Measurements from ENCODE around the gene BCR.

- TF ChIP-seq CTCF (IDR thresholded peaks at IDR 0.05 in 8 of 11, conservative IDR thresholded peaks at IDR 0.05 in 3 of 11) (no peak), POLR2A (IDR thresholded peaks at IDR 0.05) (no peak), POLR2AphosphoS5 (IDR thresholded peaks at IDR 0.05) (no peak)
Observed at GRCh38 chr22:23155831-23156230, 24.5 kb upstream of the BCR start.
